AG10803 (cell line): ENCODE results near the gene BICD1.
A peak's percentile ranks its signal among the peaks of the same experiment; 100 is the strongest.

Source experiments
- DNase-seq: peaks from one replicate; pipeline ENCODE4 v3.0.0; 2010; ENCODE audit warnings: low read depth
- H3K4me3 ChIP-seq: 2 replicates; pipeline ENCODE4 v1.5.1; 2011; ENCODE audit warnings: mild to moderate bottlenecking, low read length, control low read depth
- TF ChIP-seq, protein P1 (sequence below): conservative IDR thresholded peaks from 2 replicates; pipeline ENCODE4 v1.5.1; 2011; ENCODE audit warnings: mild to moderate bottlenecking, low read length, control low read depth, inconsistent platforms

The BICD1 gene

DNA sequence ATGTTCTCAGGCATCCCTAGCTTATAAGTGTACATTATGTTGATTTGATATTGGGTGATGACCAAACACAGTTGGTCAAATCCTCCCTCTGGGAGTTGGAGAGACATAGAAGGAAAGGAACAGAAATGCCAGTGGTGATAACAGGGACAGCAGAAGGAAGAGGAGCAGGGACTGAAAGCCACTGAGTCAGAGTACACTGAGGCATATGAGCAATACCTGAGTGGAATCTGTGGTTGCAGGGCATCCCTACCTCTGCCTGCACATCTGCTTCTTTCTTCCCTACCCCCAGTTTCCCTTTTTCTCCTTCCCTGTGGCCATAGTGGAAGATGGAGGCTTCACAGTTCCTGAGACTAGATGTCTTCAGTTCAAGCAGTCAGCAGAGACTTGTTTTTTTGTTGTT, 44.9 kb downstream of the BICD1 start:
- H3K4me3 ChIP-seq, result no peak overlapping the region
- TF ChIP-seq, protein P1, sequence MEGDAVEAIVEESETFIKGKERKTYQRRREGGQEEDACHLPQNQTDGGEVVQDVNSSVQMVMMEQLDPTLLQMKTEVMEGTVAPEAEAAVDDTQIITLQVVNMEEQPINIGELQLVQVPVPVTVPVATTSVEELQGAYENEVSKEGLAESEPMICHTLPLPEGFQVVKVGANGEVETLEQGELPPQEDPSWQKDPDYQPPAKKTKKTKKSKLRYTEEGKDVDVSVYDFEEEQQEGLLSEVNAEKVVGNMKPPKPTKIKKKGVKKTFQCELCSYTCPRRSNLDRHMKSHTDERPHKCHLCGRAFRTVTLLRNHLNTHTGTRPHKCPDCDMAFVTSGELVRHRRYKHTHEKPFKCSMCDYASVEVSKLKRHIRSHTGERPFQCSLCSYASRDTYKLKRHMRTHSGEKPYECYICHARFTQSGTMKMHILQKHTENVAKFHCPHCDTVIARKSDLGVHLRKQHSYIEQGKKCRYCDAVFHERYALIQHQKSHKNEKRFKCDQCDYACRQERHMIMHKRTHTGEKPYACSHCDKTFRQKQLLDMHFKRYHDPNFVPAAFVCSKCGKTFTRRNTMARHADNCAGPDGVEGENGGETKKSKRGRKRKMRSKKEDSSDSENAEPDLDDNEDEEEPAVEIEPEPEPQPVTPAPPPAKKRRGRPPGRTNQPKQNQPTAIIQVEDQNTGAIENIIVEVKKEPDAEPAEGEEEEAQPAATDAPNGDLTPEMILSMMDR, result no peak
- no peak for DNase-seq

DNA sequence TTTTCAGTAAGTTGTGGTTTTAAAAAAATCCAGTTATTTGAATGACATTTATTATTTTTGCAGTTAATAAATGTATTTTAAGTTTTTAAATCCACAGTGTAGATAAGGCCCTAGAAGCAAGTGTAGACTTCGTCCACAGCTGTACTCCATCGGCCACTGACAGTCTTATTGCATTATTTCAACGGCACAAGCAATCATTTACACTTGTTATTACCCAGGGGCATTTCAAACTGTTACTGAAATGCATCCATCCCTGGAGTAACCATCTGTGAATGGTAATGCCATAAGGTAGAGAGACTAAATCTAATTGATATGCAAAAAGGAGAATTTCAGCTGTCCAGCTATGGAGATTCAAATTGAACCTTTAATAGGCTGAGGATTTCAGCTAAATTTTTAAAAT, 48.4 kb downstream of the BICD1 start:
- H3K4me3 ChIP-seq, result no peak overlapping the region
- DNase-seq, result no peak
- TF ChIP-seq, protein P1, result no peak

DNA sequence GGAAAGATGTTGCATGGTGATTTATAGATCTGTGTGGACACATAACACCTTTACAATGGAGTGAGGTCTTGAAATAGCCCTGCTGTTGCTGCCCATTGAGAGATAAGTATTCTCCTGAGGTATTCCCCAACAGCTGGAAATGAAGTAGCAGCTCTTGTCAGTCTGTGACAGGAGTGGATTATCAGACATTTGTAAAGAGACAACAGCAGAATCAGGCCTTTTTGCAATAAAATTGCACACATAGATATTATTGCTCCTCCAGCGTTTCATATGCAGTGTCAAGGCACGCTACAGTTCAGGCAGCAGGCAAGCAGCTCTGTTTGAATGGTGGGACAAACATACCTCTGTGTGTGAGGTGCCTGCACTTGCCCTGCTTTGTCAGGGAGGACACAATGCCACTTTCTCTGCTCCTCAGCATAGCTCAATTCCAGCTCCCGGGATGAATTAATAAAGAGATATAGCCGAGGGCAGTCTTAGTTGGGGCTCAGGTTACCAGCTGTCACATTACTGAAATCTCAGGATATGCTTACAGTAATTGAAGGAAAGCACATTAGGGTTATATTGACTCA, 49.4 kb downstream of the BICD1 start:
- DNase-seq, result no peak
- no peak overlapping the region for H3K4me3 ChIP-seq
- TF ChIP-seq, protein P1, result no peak

DNA sequence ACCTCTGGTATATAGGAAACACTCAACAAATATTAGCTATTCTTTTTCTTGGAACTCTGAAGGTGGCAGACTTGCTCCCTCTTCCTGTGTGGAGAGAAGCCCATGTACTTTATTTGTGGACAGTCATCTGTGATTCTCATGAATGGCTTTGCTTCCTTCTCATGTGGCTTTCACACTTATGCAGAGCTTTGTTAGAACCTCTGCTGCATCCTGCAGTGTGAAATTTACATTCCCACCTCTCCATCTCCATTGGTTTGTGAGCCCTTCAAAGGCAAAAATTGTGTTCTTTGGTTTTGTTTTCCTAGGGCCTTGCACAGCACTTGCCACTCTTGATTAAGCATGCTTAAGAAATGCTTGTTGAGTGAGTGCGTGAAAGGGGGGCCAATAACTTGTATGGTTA, 51.9 kb downstream of the BICD1 start:
- no peak overlapping the region for H3K4me3 ChIP-seq
- TF ChIP-seq, protein P1, result no peak
- no peak for DNase-seq

DNA sequence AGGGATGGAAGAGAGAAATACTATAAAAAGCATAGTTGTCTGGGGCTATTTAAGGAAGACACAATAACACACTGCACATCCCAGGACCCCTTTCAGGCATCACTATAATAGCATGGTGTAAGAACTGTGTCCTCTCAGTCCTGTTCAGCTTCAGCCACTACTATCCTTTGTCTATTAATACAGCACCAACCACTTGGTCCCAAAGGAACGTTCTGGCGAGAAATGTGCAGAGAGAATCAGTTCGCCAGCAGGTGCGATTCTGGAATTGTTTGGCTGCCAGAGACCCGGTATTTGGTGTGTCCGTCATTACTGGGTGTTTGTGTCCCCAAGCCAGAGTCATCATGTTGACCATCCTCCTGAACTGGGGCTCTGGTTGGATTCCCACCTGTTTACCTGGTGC, 52.7 kb downstream of the BICD1 start:
- TF ChIP-seq, protein P1, result no peak

DNA sequence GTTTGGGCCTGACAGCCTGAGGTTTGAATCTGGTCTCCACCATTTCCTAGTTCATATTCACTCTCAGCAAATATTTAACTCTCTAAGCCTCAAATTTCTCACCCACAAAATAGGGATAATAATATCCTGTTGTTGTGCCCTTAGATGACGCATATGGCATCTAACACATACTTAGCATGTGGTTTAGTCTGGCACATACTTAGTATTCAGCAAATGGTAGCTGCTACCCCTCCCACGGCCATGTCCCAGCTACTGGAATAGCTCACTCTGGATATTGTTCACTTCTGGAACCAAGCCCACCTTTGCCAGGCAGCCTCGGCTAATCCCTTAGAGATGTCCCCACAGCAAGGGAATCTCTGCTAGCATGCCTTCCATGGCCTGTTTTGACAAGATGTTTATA, 53.3 kb downstream of the BICD1 start:
- no peak overlapping the region for H3K4me3 ChIP-seq
- peak; percentile 44 for DNase-seq

More for the DNA sequence above, 52.7 kb downstream of the BICD1 start:
- H3K4me3 ChIP-seq, result no peak overlapping the region
- no peak for DNase-seq

DNA sequence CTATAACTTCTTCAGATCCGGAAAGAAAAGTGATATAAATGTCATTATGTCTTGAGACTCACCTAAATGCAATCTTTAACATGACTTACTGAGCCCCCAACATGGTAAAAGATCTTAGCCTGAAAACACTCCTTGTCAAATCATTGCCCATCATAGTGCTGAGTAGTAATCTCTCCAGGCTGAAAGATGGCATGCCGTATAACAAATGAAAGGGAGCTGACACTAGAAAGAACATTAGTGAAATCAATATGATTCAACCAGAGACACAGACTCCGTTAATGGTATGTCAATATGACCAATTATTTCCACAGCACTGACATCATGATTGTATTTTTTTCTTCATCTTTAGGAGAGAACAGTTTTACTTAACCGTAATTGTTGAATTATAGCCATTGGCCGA, 54.4 kb downstream of the BICD1 start:
- no peak overlapping the region for H3K4me3 ChIP-seq
- DNase-seq, result no peak
- TF ChIP-seq, protein P1, result no peak

More for the DNA sequence above, 53.3 kb downstream of the BICD1 start:
- TF ChIP-seq, protein P1, result no peak
